HepG2 (cell line): ENCODE data around the gene SYCE3. TPM values are rescaled to one million over a fixed set of nuclear protein-coding genes. Genes with fewer than 3 reads are reported as not detected.
A peak's percentile ranks its signal among the peaks of the same experiment; 100 is the strongest.

Experiments
- BORCS8-MEF2B ChIP-seq: sonication (generic); formaldehyde crosslinking; IDR thresholded peaks from 2 replicates; pipeline ENCODE4 v1.8.0; 2022; ENCODE audit warnings: mild to moderate bottlenecking, missing genetic modification reagents
- CAMTA2 ChIP-seq: sonication (generic); formaldehyde crosslinking; IDR thresholded peaks from 2 replicates; pipeline ENCODE4 v1.4.0; 2020; ENCODE audit warnings: mild to moderate bottlenecking, missing genetic modification reagents, borderline replicate concordance
- DDIT3 ChIP-seq: sonication (generic); formaldehyde crosslinking; IDR thresholded peaks from 2 replicates; pipeline ENCODE4 v1.4.0; 2020; ENCODE audit warnings: mild to moderate bottlenecking, missing genetic modification reagents
- DNMT3B ChIP-seq: conservative IDR thresholded peaks from 2 replicates; pipeline ENCODE4 v1.6.1; 2016; ENCODE audit warnings: missing biosample characterization, control low read depth
- E2F1 ChIP-seq: sonication (generic); formaldehyde crosslinking; IDR thresholded peaks from 2 replicates; pipeline ENCODE4 v1.5.0; 2020; ENCODE audit warnings: missing genetic modification reagents
- FOXA1 ChIP-seq, 2 experiments: fragments of 450-650 bp in 1 of 2; sonication (generic) in 1 of 2; formaldehyde crosslinking in 1 of 2; IDR thresholded peaks; 2 replicates each; pipeline versions ENCODE4 v1.4.0 to v1.6.1; 2016 to 2020; ENCODE audit warnings: missing genetic modification reagents in 1 of 2
- GATAD2A ChIP-seq: IDR thresholded peaks from 2 replicates; pipeline ENCODE4 v1.6.1; 2016
- GZF1 ChIP-seq: sonication (generic); formaldehyde crosslinking; IDR thresholded peaks from 2 replicates; pipeline ENCODE4 v1.5.1; 2020; ENCODE audit warnings: mild to moderate bottlenecking, missing genetic modification reagents
- HMG20B ChIP-seq: conservative IDR thresholded peaks from 2 replicates; pipeline ENCODE4 v1.6.1; 2016; ENCODE audit warnings: missing genetic modification reagents, missing compliant biosample characterization
- KDM3A ChIP-seq: IDR thresholded peaks from 2 replicates; pipeline ENCODE4 v1.6.1; 2018; ENCODE audit warnings: low read depth, missing compliant biosample characterization
- KLF15 ChIP-seq: sonication (generic); formaldehyde crosslinking; IDR thresholded peaks from 2 replicates; pipeline ENCODE4 v1.8.1; 2023; ENCODE audit warnings: borderline replicate concordance, mild to moderate bottlenecking, inconsistent platforms, missing genetic modification reagents, mixed read lengths
- MAFK ChIP-seq, 2 experiments: IDR thresholded peaks in 1 of 2; conservative IDR thresholded peaks in 1 of 2; 2 replicates each; pipeline ENCODE4 v1.6.1; 2011; ENCODE audit warnings: improper control_type of control experiment in 2 of 2, low read length in 2 of 2
- MYC ChIP-seq: sonication (generic); formaldehyde crosslinking; IDR thresholded peaks from 2 replicates; pipeline ENCODE4 v1.9.0; 2021; ENCODE audit warnings: missing genetic modification reagents, borderline replicate concordance
- RARG ChIP-seq: sonication (generic); formaldehyde crosslinking; IDR thresholded peaks from 2 replicates; pipeline ENCODE4 v1.4.0; 2020; ENCODE audit warnings: low read depth, mild to moderate bottlenecking, missing genetic modification reagents
- RBAK ChIP-seq: sonication (generic); formaldehyde crosslinking; IDR thresholded peaks from 2 replicates; pipeline ENCODE4 v1.5.1; 2020; ENCODE audit warnings: mild to moderate bottlenecking, missing genetic modification reagents
- TAF1 ChIP-seq: sonication (generic); formaldehyde crosslinking; IDR thresholded peaks from 2 replicates; pipeline ENCODE4 v1.4.0; 2020; ENCODE audit warnings: missing genetic modification reagents
- TARDBP ChIP-seq: sonication (generic); formaldehyde crosslinking; IDR thresholded peaks from 2 replicates; pipeline ENCODE4 v1.8.0; 2022; ENCODE audit warnings: mild to moderate bottlenecking, missing genetic modification reagents
- ZFP36L2 ChIP-seq: sonication (generic); formaldehyde crosslinking; IDR thresholded peaks from 2 replicates; pipeline ENCODE4 v1.4.0; 2020; ENCODE audit warnings: missing genetic modification reagents
- ZNF33A ChIP-seq: sonication (generic); formaldehyde crosslinking; IDR thresholded peaks from 2 replicates; pipeline ENCODE4 v1.5.1; 2020; ENCODE audit warnings: missing genetic modification reagents, mild to moderate bottlenecking, moderate library complexity, borderline replicate concordance
- ZNF350 ChIP-seq: sonication (generic); formaldehyde crosslinking; IDR thresholded peaks from 2 replicates; pipeline ENCODE4 v1.4.0; 2020; ENCODE audit warnings: mild to moderate bottlenecking, low read depth, missing genetic modification reagents, borderline replicate concordance
- ZNF564 ChIP-seq: sonication (generic); formaldehyde crosslinking; IDR thresholded peaks from 2 replicates; pipeline ENCODE4 v1.8.1; 2023; ENCODE audit warnings: mild to moderate bottlenecking, missing genetic modification reagents
- ZNF614 ChIP-seq: IDR thresholded peaks from 2 replicates; pipeline ENCODE4 v1.6.1; 2018; ENCODE audit warnings: missing biosample characterization, missing genetic modification reagents, inconsistent platforms, borderline replicate concordance
- ZNF775 ChIP-seq: sonication (generic); formaldehyde crosslinking; IDR thresholded peaks from 2 replicates; pipeline ENCODE4 v1.4.0; 2020; ENCODE audit warnings: missing genetic modification reagents, mild to moderate bottlenecking, moderate library complexity, borderline replicate concordance
- ZNF776 ChIP-seq: sonication (generic); formaldehyde crosslinking; IDR thresholded peaks from 2 replicates; pipeline ENCODE4 v1.4.0; 2020; ENCODE audit warnings: mild to moderate bottlenecking, missing genetic modification reagents
- ZNF800 ChIP-seq: sonication (generic); formaldehyde crosslinking; IDR thresholded peaks from 2 replicates; pipeline ENCODE4 v1.4.0; 2020; ENCODE audit warnings: missing genetic modification reagents
- polyA plus RNA-seq, 8 experiments: library from polyadenylated mRNA; depleted of rRNA in 3 of 8; stranded (reverse) in 7 of 8; unstranded in 1 of 8; fragments of >200 nt; fragmentation: Illumina TruSeq in 4 of 8; extraction: Trizol in 4 of 8; gene quantifications; 2 replicates each; pipeline versions ENCODE4 v1.2.1 to v1.2.3, GENCODE V29; 2011 to 2016; ENCODE audit warnings: low read depth in 4 of 8, missing spikeins in 1 of 8, mixed read lengths in 1 of 8; ENCODE audit not compliant: insufficient read depth in 1 of 8
- total RNA-seq, 5 experiments: library from RNA; depleted of rRNA; stranded (reverse); fragments of >200 nt; fragmentation: Illumina TruSeq; extraction: Trizol; gene quantifications; 2 replicates each; pipeline ENCODE4 v1.2.3, GENCODE V29; 2016; ENCODE audit warnings: low read depth in 1 of 5

SYCE3 gene
- total and polyA plus RNA-seq, 2 of the 13 experiments (the other 11 are each of a cell fraction or from before 2014, with no cell fraction given) = not detected

- TF ChIP-seq ZNF33A (CRISPR knock-in tag) (no peak), CAMTA2 (CRISPR knock-in tag) (peak; percentile 62; the same call in 1 of the 2 replicates), ZNF614 (peak; percentile 52; the same call in 1 of the 2 replicates), DNMT3B (peak; percentile 47; the same call in 1 of the 2 replicates), ZNF350 (CRISPR knock-in tag) (peak; percentile 83), DDIT3 (CRISPR knock-in tag) (no peak), HMG20B (CRISPR knock-in tag) (peak; percentile 67; the same call in 1 of the 2 replicates), MYC (peak; percentile 75; the same call in 1 of the 2 replicates), RBAK (no peak), KDM3A (CRISPR knock-in tag) (0 out of 2 replicates have a peak, but pooled peaks have one; percentile 14), ZNF775 (no peak; the same call in 1 of the 2 replicates), GZF1 (CRISPR knock-in tag) (0 out of 2 replicates have a peak, but pooled peaks have one; percentile 33), RARG (CRISPR knock-in tag) (no peak), ZNF800 (CRISPR knock-in tag) (peak; percentile 91), ZNF564 (CRISPR knock-in tag) (peak; percentile 73; the same call in 1 of the 2 replicates), ZFP36L2 (CRISPR knock-in tag) (no peak), GATAD2A (CRISPR knock-in tag) (peak; percentile 42; the same call in 1 of the 2 replicates), FOXA1 (IDR thresholded peaks at IDR 0.05) (no peak), FOXA1 (CRISPR knock-in tag; IDR thresholded peaks at IDR 0.05) (peak; percentile 46; the same call in 1 of the 2 replicates), MAFK (conservative IDR thresholded peaks at IDR 0.05 in 1 of 2, IDR thresholded peaks at IDR 0.05 in 1 of 2; ENCODE audit: low read length in 2 of 2) (peak; percentile 40 to 76; a peak in 3 of 4 replicates), TAF1 (CRISPR knock-in tag) (peak; percentile 78), TARDBP (peak; percentile 66; the same call in 1 of the 2 replicates), BORCS8-MEF2B (peak; percentile 75; the same call in 1 of the 2 replicates), KLF15 (CRISPR knock-in tag) (no peak), E2F1 (CRISPR knock-in tag) (peak; percentile 67), ZNF776 (CRISPR knock-in tag) (peak; percentile 87; the same call in 1 of the 2 replicates)
These were observed 37.4 kb downstream of the SYCE3 start, which contains the start of gene SCO2 (continued) for GRCh38 chr22:50525104-50525857.
